Mesendoderm (in vitro differentiated cells): ENCODE measurements around the gene BLACAT1.
"Not testable (repeated sequence)": the region's sequence is repeated elsewhere in the genome, so short reads cannot be mapped to it uniquely, and the experiment has no call there.

ENCODE experiments used
- DNase-seq: peaks from one replicate; pipeline ENCODE4 v3.0.0; 2013
- H2AK5ac ChIP-seq: 2 replicates; pipeline ENCODE4 v1.6.1; 2013; ENCODE audit warnings: low read length, inconsistent platforms
- H2BK120ac ChIP-seq: 2 replicates; pipeline ENCODE4 v1.6.1; 2013; ENCODE audit warnings: low read depth, mild to moderate bottlenecking, low read length, moderate library complexity, mixed read lengths
- H2BK15ac ChIP-seq: replicated peaks from 2 replicates; pipeline ENCODE4 v1.6.1; 2013; ENCODE audit warnings: low read depth, mild to moderate bottlenecking, moderate library complexity
- H2BK5ac ChIP-seq: 2 replicates; pipeline ENCODE4 v1.6.1; 2013; ENCODE audit warnings: low read length, inconsistent platforms
- H3K18ac ChIP-seq: 2 replicates; pipeline ENCODE4 v1.6.1; 2013; ENCODE audit warnings: mild to moderate bottlenecking, low read length, mixed read lengths
- H3K23ac ChIP-seq: one replicate; pipeline ENCODE4 v1.6.1; 2013; ENCODE audit warnings: low read length
- H3K27ac ChIP-seq: 2 replicates; pipeline ENCODE4 v1.5.1; 2013; ENCODE audit warnings: low read depth, mild to moderate bottlenecking, inconsistent platforms, low read length, moderate library complexity
- H3K27me3 ChIP-seq: 2 replicates; pipeline ENCODE4 v1.6.1; 2013; ENCODE audit warnings: low read length, control low read depth, mild to moderate bottlenecking, inconsistent platforms; ENCODE audit not compliant: insufficient read depth, poor library complexity
- H3K36me3 ChIP-seq: 2 replicates; pipeline ENCODE4 v1.6.1; 2013; ENCODE audit warnings: low read length, inconsistent platforms; ENCODE audit not compliant: control insufficient read depth, insufficient read depth
- H3K4ac ChIP-seq: one replicate; pipeline ENCODE4 v1.6.1; 2013; ENCODE audit warnings: low read depth, mild to moderate bottlenecking, low read length, moderate library complexity
- H3K4me1 ChIP-seq: 2 replicates; pipeline ENCODE4 v1.6.1; 2013; ENCODE audit warnings: low read depth, low read length, inconsistent platforms; ENCODE audit not compliant: control insufficient read depth
- H3K4me2 ChIP-seq: 2 replicates; pipeline ENCODE4 v1.6.1; 2013; ENCODE audit warnings: low read length
- H3K4me3 ChIP-seq: 2 replicates; pipeline ENCODE4 v1.5.1; 2013; ENCODE audit warnings: mild to moderate bottlenecking, low read length
- H3K56ac ChIP-seq: one replicate; pipeline ENCODE4 v1.6.1; 2013; ENCODE audit warnings: low read length
- H3K79me1 ChIP-seq: 2 replicates; pipeline ENCODE4 v1.6.1; 2013; ENCODE audit warnings: low read length, inconsistent platforms
- H3K79me2 ChIP-seq: 2 replicates; pipeline ENCODE4 v1.6.1; 2013; ENCODE audit warnings: mild to moderate bottlenecking, low read length; ENCODE audit not compliant: control insufficient read depth, insufficient read depth
- H3K9ac ChIP-seq: 2 replicates; pipeline ENCODE4 v1.6.1; 2013; ENCODE audit warnings: low read length, inconsistent platforms
- H4K5ac ChIP-seq: one replicate; pipeline ENCODE4 v1.6.1; 2013; ENCODE audit warnings: low read length
- H4K8ac ChIP-seq: one replicate; pipeline ENCODE4 v1.6.1; 2013; ENCODE audit warnings: low read depth, mild to moderate bottlenecking, control low read depth, low read length, moderate library complexity
- WGBS: extraction: QIAGEN DNeasy Blood & Tissue Kit; methylation state at CpG from one replicate; pipeline ENCODE4 v1.1.7; 2013; ENCODE audit warnings: low lambda C conversion rate, missing lambda C conversion rate; ENCODE audit not compliant: insufficient coverage; ENCODE audit errors: extremely low coverage; 5-methylcytosine and 5-hydroxymethylcytosine counted together

Gene BLACAT1

DNA sequence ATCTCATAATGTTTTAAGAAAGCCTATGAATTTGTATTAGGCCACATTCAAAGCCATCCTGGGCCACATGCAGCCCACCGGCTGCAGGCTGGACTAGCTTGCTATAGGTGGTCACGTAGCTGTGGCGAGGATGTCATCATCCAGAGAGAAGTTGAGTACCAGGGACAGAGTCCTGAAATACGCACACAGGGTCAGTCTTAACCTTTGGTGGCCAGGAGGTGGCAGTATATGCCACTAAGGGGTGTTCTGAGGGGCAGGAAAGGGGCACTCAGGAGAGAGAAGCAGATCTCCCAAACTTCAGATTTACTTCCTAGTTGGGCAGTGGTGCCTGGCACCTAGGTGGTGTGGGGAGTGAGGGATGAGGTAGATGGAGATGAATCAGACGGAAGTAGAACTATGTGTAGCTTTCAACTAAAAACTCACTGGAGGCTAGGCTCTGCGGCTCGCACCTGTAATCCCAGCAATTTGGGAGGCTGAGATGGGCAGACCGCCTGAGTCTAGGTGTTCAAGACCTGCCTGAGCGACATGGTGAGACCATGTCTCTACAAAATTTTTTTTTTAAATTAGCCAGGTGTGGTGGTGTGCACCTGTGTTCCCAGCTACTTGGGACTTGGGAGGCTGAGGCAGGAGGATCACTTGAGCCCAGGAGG, 32.4 kb upstream of the BLACAT1 start:
- Histone ChIP-seq H3K36me3 (no peaks in the 10 kb centered on the region), H2BK120ac (no peak overlapping the region), H3K56ac (no peak overlapping the region), H3K79me1 (no peaks in the 10 kb centered on the region), H3K18ac (no peak overlapping the region), H3K4ac (no peak overlapping the region), H3K4me3 (no peak overlapping the region), H3K23ac (no peak overlapping the region), H4K8ac (no peak overlapping the region), H3K4me1 (no peaks in the 10 kb centered on the region), H3K79me2 (no peaks in the 10 kb centered on the region), H2BK15ac (no peak overlapping the region), H3K27me3 (no peaks in the 10 kb centered on the region), H2BK5ac (no peak overlapping the region), H3K27ac (no peak overlapping the region), H2AK5ac (no peak overlapping the region), H4K5ac (no peak overlapping the region), H3K4me2 (no peak overlapping the region), H3K9ac (no peak overlapping the region)
- DNase-seq = peak; percentile 89
- WGBS = no CpG with 5 or more reads among the region's 9 CpGs

GRCh38 chr1:205486258-205486657, 30.4 kb upstream of the BLACAT1 start:
- Histone ChIP-seq H3K4me1 (no peaks in the 10 kb centered on the region), H2BK15ac (no peak overlapping the region), H3K36me3 (no peaks in the 10 kb centered on the region), H4K8ac (no peak overlapping the region), H3K23ac (no peak overlapping the region), H3K27ac (no peak overlapping the region), H2AK5ac (no peak overlapping the region), H4K5ac (no peak overlapping the region), H2BK120ac (no peak overlapping the region), H3K27me3 (no peaks in the 10 kb centered on the region), H3K56ac (no peak overlapping the region), H3K4ac (no peak overlapping the region), H3K18ac (no peak overlapping the region), H3K9ac (no peak overlapping the region), H3K4me3 (no peak overlapping the region), H3K79me1 (no peaks in the 10 kb centered on the region), H2BK5ac (no peak overlapping the region), H3K4me2 (no peak overlapping the region), H3K79me2 (no peaks in the 10 kb centered on the region)
- no CpG with 5 or more reads among the region's 6 CpGs for WGBS
- no peak for DNase-seq

- H3K23ac ChIP-seq = no peak overlapping the region
- H3K79me1 ChIP-seq = no peaks in the 10 kb centered on the region
- no peak overlapping the region for H3K27ac ChIP-seq
- H3K4me1 ChIP-seq = peaks cover 2% of the 10 kb centered on the region
- no peak overlapping the region for H2BK15ac ChIP-seq
- H3K56ac ChIP-seq = no peak overlapping the region
- H3K18ac ChIP-seq = no peak overlapping the region
- H3K4me3 ChIP-seq = no peak overlapping the region
- H3K4me2 ChIP-seq = no peak overlapping the region
- H3K36me3 ChIP-seq = no peaks in the 10 kb centered on the region
- H4K5ac ChIP-seq = no peak overlapping the region
- no peak overlapping the region for H2BK120ac ChIP-seq
- no peak overlapping the region for H2AK5ac ChIP-seq
- no peaks in the 10 kb centered on the region for H3K27me3 ChIP-seq
- H3K4ac ChIP-seq = no peak overlapping the region
- H2BK5ac ChIP-seq = no peak overlapping the region
- no CpG with 5 or more reads among the region's 13 CpGs for WGBS
- no peak overlapping the region for H4K8ac ChIP-seq
- no peak overlapping the region for H3K9ac ChIP-seq
- peak; percentile 89 for DNase-seq
- H3K79me2 ChIP-seq = no peaks in the 10 kb centered on the region
Observed at GRCh38 chr1:205484985-205485967, 29.4 kb upstream of the BLACAT1 start.

GRCh38 chr1:205483372-205483771, 27.5 kb upstream of the BLACAT1 start:
- Histone ChIP-seq H2BK120ac (no peak overlapping the region), H2AK5ac (no peak overlapping the region), H4K8ac (no peak overlapping the region), H3K4me3 (no peak overlapping the region), H3K23ac (no peak overlapping the region), H3K4me1 (peaks cover 2% of the 10 kb centered on the region), H3K4me2 (no peak overlapping the region), H3K18ac (no peak overlapping the region), H4K5ac (no peak overlapping the region), H3K79me1 (no peaks in the 10 kb centered on the region), H3K56ac (no peak overlapping the region), H3K27ac (no peak overlapping the region), H3K79me2 (no peaks in the 10 kb centered on the region), H3K27me3 (no peaks in the 10 kb centered on the region), H3K36me3 (no peaks in the 10 kb centered on the region), H3K4ac (no peak overlapping the region), H3K9ac (no peak overlapping the region), H2BK5ac (no peak overlapping the region), H2BK15ac (no peak overlapping the region)
- WGBS = no CpG with 5 or more reads among the region's 2 CpGs
- no peak for DNase-seq

GRCh38 chr1:205482587-205482986, 26.7 kb upstream of the BLACAT1 start:
- H3K36me3 ChIP-seq, H2BK120ac ChIP-seq, H3K4me3 ChIP-seq, H2AK5ac ChIP-seq, H3K23ac ChIP-seq, H3K79me1 ChIP-seq, H3K18ac ChIP-seq, H3K4me1 ChIP-seq, H4K5ac ChIP-seq, H3K27ac ChIP-seq, H3K4ac ChIP-seq, DNase-seq, H3K56ac ChIP-seq, H2BK5ac ChIP-seq, H3K79me2 ChIP-seq, H3K4me2 ChIP-seq, H2BK15ac ChIP-seq, H3K9ac ChIP-seq, H4K8ac ChIP-seq, H3K27me3 ChIP-seq: not testable (repeated sequence)
- WGBS = no CpG with 5 or more reads among the region's 11 CpGs
